A172 (cell line): ENCODE data around the gene SBNO2. TPM values are rescaled to one million over a fixed set of nuclear protein-coding genes. Genes with fewer than 3 reads are reported as not detected.
"Not testable (repeated sequence)": the region's sequence is repeated elsewhere in the genome, so short reads cannot be mapped to it uniquely, and the experiment has no call there.

Experiments
- DNase-seq: peaks from one replicate; pipeline ENCODE4 v3.0.0-alpha.2; 2015; ENCODE audit warnings: low spot score
- total RNA-seq: library from RNA; depleted of rRNA; stranded (reverse); fragments of >200 nt; shearing (Covaris generic); gene quantifications from 2 replicates; pipeline ENCODE4 v1.2.3, GENCODE V29; 2014

The SBNO2 gene
- total RNA-seq, 1 experiment from 2014 or later, result 51.1 TPM

DNA sequence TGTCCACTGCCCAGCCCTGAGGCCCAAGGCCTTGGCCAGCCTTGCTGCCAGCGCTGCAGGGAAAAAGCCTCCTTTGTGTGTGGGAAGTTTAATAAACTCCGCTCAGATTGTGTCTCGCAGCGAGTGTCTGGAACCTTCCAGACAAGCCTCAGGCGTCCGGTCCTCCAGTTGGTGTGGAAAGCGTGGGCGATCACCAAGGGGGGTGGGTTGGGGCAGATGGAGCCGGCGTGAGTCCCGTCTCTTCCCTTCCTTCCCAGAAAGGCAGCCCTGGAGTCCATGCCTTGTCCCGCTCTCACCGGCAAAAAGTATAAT is 36.1 kb upstream of the SBNO2 start:
- no peak for DNase-seq

DNA sequence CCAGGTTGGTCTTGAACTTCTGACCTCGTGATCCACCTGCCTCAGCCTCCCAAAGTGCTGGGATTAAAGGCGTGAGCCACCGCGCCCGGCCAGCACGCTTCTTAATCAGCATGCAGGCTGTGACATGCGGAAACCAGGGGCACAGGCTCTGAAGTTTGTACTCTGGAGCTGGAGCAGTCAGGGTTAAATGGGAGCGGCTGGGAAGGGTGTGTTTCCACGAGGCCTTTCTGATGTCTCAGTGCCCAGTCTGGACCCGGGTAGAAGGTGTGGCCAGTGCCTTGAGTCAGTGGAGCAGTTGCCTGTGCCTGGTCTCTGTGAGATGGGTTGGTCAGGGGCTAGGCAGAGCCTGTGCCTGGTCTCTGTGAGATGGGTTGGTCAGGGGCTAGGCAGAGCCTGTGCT is 34.8 kb upstream of the SBNO2 start:
- not testable (repeated sequence) for DNase-seq

DNA sequence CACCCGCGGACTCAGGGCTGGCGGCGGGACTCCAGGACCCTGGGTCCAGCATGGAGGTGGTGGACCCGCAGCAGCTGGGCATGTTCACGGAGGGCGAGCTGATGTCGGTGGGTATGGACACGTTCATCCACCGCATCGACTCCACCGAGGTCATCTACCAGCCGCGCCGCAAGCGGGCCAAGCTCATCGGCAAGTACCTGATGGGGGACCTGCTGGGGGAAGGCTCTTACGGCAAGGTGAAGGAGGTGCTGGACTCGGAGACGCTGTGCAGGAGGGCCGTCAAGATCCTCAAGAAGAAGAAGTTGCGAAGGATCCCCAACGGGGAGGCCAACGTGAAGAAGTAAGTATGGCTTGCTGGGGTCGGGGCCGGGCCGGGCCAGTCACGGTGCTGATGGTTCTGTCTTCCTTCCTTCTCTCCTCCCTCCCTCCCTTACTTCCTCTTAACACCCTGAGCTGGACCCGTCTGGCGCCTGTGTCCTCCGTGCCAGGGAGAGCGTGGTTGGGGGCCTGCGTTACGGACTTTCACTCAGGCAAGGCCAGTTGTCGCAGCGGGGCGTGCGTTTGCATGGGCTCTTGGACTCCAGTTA is 32.9 kb upstream of the SBNO2 start:
- no peak for DNase-seq

DNA sequence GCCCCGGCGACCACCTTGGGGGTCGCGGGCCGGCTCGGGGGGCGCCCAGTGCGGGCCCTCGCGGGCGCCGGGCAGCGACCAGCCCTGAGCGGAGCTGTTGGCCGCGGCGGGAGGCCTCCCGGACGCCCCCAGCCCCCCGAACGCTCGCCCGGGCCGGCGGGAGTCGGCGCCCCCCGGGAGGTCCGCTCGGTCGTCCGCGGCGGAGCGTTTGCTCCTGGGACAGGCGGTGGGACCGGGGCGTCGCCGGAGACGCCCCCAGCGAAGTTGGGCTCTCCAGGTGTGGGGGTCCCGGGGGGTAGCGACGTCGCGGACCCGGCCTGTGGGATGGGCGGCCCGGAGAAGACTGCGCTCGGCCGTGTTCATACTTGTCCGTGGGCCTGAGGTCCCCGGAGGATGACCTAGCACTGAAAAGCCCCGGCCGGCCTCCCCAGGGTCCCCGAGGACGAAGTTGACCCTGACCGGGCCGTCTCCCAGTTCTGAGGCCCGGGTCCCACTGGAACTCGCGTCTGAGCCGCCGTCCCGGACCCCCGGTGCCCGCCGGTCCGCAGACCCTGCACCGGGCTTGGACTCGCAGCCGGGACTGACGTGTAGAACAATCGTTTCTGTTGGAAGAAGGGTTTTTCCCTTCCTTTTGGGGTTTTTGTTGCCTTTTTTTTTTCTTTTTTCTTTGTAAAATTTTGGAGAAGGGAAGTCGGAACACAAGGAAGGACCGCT is 32.2 kb upstream of the SBNO2 start:
- DNase-seq, result no peak

DNA sequence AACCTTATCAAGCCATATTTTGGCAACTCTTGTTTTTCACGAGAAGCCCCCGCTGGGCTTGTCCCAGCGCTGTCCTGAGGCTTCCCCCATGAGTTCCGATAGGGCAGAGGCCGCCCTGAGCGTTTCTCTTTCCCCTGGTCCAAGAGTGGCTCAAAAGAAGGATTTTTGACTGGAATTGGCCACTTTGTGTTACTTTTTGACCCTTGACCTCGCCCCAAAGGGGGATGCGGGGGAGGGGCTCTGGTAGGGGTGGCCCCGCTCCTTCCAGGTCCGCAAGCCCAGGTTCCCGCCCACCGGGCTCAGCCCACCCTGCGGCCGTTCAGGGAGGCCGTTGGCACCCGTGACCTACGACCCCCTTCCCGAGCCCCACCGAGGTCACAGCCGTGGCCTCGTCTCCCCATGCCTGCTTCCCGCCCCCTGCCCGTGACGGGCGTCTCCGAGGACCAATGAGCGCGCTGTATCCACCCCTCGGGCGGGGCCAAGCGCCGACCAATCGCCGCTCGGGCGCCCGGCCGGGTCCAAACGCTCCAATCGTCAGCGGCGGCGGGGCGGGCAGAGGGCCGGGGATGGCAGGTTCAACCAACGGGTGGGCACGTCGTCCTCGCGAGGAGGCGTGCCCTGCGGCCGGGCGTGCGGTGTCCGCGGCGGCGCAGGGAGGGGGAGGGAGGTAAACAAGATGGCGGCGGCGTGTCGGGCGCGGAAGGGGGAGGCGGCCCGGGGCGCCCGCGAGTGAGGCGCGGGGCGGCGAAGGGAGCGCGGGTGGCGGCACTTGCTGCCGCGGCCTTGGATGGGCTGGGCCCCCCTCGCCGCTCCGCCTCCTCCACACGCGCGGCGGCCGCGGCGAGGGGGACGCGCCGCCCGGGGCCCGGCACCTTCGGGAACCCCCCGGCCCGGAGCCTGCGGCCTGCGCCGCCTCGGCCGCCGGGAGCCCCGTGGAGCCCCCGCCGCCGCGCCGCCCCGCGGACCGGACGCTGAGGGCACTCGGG is 31.3 kb upstream of the SBNO2 start, which contains the start of gene STK11:
TSS of gene STK11 (plus strand) at position 665 of the 986 bp plus-strand sequence. CDS start 1,136 bp downstream, outside the sequence.
- peak; percentile 92 for DNase-seq

DNA sequence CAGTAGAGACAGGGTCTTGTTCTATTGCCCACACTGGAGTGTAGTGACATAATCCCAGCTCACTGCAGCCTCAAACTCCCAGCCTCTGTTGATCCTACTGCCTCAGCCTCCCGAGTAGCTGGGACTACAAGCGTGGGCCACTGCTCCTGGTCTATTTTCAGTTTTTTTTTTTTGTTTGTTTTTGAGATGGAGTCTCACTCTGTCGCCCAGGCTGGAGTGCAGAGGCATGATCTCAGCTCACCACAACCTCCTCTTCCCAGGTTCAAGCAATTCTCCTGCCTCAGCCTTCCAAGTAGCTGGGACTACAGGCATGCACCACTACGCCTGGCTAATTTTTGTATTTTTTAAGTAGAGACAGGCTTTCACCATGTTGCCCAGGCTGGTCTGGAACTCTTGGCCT is 26.5 kb upstream of the SBNO2 start:
- not testable (repeated sequence) for DNase-seq

DNA sequence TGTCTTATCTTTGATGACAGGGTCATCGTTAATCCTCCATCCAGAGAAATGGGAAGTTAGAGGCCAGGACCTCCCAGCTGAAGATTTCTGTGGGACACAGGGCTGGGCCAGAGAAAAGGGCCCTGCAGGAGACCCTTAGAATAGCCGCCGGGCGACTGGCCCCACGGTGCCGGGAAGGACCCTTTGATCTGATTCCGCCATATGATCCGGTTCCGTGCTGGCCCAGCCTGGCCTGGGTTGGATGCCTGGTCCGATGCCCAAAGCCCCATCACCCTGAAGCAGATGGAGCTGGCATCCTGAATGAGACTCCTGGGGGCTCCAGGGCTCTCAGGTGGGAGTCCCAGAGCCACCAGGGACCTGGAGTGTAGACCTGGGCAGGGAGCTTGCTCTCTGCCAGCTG is 25.5 kb upstream of the SBNO2 start:
- DNase-seq, result no peak

DNA sequence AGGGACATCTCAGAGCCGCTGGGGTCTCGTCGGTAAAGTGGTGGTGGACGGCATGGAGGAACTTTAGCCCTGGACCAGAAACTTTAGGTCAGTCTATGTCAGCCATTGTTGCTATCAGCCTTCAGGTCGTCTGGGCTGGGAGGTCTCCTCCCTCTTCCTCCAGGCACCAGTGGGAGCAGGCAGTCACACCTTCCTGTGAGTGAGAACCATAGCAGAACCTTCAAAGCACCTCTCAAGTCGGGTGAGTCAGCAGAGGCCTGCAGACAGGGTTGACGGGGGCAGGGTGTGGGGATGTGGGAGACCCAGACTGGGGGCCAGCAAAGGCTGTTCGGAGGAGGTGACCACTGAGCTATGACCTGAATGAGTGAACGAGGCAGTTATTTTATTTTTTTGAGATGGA is 15.4 kb upstream of the SBNO2 start:
- peak; percentile 83 for DNase-seq

DNA sequence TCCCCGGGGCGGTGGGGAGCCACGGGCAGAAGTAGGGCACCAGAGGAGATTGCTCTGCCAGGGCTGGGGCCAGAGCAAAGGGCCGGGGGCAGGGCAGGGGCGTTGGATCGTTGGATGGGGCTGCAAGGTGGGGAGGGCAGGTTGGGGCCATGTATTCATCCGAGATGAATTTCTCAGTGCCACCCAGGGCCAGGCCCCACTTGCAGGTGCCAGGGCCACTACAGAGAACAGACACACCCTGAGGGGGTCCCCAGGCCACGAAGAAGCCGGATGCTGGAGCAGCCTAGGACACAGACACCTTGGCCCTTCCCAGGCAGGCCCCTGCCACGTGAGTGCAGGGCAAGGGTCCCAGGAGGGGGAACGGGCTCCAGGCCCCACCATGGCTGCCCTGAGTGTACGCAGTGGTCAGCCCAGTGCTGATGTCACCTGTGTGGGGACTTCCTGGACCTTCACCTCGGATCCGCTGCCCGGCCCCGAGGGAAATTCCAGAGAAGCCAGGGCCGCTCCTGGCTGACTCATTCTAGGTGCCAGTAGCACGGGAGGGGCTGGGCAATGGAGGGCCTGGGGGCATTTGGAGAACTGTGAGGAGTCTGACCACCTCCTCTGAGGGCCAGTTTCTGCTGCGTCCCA is 9.6 kb upstream of the SBNO2 start:
- DNase-seq, result peak; percentile 92

DNA sequence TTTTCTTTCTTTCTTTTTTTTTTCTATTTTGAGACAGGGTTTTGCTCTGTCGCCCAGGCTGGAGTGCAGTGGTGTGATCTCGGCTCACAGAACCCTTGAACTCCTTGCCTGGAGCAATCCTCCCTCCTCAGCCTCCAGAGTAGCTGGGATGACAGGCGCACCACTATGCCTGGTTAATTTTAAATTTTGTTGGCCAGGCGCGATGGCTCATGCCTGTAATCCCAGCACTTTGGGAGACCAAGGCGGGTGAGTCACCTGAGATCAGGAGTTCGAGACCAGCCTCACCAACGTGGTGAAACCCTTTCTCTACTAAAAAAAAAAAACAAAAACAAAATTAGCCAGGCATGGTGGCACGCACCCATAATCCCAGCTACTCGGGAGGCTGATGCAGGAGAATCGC is 8.7 kb upstream of the SBNO2 start:
- no peak for DNase-seq

DNA sequence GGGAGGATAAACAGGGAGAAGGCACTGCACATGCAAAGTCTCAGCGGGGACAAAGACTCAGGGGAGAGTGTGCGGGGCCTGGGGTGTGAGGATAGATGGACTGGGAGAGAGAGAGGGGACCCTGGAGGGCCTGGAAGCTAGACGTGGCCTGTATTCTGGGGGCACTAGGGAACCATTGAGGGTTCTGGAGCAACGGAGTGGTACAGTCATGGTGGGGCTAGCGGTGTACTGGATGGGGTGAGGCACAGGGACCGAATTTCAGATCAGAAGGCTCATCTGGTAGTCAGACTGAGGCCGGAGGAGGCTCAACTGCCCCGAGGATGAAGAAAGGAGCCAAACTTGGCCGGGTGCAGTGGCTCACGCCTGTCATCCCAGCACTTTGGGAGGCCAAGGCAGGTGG is 8.0 kb upstream of the SBNO2 start:
- DNase-seq, result no peak

DNA sequence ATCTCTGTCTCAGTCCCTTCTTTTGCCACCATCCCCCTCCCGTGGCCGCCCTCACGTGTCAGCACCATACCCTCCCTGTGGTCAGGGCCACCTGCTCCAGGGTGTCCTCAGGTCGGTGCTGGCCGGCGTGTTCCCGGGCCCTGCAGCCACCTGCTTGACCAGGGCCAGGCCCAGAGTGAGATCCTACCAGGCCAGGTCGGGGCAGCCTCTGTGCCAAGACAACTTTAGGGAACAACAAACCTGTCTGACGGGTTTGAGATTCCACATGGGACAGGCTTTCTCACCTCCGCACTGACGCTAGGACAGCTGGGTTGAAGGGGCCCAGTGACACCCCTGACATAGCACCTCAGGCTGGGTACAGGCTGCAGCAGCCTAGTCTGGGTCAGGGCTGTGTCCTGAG is 7.5 kb upstream of the SBNO2 start:
- no peak for DNase-seq

DNA sequence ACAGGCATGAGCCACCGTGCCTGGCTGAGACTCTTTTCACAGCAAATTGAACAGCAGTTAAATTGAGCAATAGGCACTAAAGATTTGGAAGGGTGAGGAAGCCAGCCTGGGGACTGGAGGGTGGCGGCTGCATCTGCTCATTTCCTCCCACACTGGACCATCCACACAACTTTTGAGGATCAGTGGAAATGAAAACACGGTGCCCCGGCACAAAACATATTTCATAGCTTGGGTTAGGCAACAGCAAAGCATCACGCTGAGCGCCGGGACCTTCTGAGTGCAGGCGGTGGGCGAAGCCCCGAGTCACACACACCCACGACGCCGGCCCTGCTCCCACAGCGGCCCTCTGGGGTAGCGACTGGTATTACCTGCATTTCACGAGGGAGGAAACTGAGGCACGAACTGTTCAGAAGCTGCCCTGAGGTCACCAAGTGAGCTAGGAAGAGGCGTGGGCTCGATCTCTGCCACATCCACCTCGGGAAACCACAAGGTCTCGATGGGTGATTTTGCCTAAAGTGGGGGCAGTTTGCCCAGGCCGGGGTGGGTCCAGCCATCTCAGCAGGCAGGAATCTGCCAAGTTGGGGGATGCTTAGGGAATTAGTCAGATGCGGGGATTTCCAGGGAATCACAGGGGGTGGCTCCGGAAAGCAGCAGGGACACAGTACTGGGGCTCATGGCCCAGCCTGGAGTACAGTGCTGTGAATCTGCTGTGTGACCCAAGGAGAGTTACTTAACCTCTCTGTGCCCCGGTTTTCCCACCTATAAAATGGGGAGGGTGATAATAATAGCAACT is 3.5 kb upstream of the SBNO2 start:
- peak; percentile 99 for DNase-seq

DNA sequence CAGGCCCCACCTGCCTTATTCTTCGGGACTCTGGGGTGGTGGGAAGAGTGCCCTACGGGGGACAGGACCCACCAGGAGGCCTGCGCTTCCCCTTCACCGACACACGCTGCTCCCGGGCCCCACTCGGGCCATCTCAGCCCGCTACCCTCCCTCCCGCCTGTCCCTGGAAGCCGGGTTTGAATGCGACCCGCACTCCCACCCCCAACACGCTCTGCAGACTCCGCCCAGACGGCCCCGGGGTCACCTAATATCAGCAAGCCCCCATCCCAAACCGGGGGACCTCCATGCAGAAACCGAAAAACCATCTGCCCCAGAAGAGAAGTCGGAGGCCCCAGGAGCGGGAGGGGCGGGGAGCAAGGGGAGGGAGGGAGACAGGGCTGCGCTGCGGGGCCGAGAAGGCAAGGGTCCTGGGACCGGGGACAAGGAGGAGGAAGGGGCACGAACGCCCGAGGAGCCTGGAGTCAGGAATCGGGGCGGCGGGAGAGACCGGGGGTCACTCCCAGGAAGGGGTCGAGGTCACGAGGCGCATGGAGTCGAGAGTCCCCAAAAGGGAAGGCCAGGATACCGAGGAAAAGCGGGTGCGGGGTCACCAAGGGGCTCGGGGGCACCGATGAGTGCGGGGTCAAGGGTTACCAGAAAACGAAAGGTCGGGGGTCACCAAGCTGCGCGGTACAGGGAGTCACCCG is 766 bp downstream of the SBNO2 start:
- no peak for DNase-seq

DNA sequence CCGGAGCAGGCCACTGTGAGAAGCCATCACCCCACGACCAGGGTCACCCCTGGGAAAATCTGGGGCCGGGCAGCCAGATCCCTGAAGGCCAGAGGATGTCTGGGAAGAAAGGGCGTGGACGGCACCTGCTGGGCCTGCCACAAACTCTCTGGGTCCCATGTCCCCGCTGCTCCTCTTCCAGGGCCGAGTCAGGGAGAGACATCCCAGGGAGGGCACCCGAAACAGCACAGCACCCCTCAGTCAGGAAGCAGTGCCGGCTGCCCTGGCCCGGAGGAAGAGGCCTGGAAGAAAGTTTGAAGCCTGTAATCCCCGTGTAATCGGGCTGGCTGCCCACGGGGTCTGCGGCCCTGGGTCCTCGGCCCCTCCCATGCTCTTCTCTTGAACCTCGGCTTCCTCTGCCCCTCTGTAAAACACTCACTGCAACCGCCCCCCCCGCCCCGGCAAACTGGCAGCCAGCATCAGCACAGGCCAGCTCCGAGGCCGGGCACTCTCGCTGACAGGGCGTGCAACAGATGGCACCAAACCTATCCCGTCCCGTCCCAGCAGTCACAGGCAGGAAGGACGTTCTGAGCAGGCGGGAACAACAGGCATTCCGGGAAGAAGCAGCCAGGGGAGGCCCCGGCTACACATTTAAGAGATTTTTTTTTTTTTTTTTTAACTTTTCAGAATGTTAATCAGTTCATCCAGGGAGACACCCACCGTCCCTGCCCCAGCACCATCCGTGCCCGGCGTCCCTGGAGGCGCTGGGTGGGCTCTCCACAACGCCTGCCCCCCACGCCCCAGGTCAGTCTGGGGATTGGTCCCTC is 1.5 kb downstream of the SBNO2 start:
- peak; percentile 66 for DNase-seq

DNA sequence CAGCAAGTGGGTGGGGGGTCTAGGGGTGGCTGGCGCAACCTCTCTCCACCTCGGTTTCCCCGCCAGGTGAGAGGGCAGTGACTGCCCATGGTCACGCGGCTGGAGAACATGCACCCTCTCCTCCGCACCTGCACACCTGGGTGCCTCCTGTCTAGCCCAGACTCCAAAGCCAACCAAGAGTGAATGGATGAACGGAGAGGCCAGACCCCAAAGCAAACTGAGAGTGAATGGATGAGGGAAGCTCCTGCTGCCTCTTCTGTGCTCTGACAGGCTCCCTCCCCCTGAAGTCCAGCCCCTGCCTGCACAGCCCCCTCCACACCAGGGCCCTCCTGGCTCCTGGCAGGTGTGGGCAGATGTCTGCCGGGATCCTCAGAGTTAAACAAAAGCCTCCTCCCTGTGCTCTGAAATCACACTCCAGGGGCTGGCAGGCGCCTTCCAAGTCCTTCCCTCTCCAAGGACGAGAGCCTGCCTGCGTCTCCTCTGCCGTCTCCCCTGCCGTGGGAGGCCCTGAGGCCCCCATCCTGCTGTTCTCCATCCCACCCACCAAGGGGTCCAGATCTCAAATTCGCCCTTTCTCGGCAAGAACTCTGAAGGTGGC is 2.2 kb downstream of the SBNO2 start:
- DNase-seq, result no peak

DNA sequence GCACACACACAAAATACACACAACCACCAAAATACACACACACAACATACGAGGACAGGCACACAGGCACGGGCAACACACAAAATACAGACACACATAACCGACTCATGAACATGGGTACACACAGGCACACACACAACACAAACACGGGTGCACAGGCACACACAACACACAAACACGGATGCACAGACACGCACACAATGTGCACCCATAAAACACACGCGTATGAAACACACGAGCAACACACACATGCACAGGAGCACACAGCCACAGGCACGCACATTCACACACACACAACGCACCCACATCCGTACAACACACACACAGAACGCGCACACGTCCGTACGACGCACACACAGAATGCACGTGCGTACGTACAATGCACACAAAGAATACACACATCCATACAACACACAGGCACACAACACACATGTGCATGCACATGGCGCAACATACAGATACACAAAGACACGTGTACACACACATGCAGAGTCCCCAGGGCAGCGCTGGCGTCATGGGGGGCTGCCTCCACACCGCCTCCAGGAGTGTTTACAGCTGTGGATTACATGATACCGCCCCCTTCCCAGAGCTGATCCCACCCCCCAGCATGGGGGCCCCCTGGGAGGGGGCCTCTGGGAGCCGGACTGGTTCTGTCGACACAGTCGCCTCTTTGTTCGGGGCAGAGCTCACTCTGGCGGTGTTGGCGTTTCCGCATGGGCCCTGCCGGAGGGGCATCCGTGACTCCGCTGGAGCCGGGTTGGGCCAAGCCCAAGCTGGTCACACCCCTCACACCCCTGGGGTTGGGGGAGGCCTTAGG is 2.9 kb downstream of the SBNO2 start:
- DNase-seq, result no peak
